Smooth muscle cell (in vitro differentiated cells): ENCODE measurements around the gene PEX16. TPM values are rescaled to one million over a fixed set of nuclear protein-coding genes. Genes with fewer than 3 reads are reported as not detected.
"Not testable (repeated sequence)": the region's sequence is repeated elsewhere in the genome, so short reads cannot be mapped to it uniquely, and the experiment has no call there.

ENCODE experiments used
- DNase-seq: peaks from one replicate; lab custom pipeline; 2025; ENCODE audit not compliant: unreplicated experiment; lab: John Stamatoyannopoulos, UW
- H2AFZ ChIP-seq: fragments of 200-600 bp; sonication (generic); 2 replicates; pipeline ENCODE4 v1.6.0; 2016; ENCODE audit warnings: antibody characterized with exemption, low read depth, mild to moderate bottlenecking
- H3F3A ChIP-seq: fragments of 200-600 bp; sonication (generic); 2 replicates; pipeline ENCODE4 v1.6.0; 2017; ENCODE audit warnings: antibody characterized with exemption, low read depth
- H3K27ac ChIP-seq: fragments of 200-600 bp; sonication (generic); 2 replicates; pipeline ENCODE4 v1.5.1; 2016; ENCODE audit warnings: low read depth, mild to moderate bottlenecking
- H3K27me3 ChIP-seq: fragments of 200-600 bp; sonication (generic); 2 replicates; pipeline ENCODE4 v1.6.1; 2016; ENCODE audit warnings: low read depth, mild to moderate bottlenecking
- H3K36me3 ChIP-seq: fragments of 200-600 bp; sonication (generic); 2 replicates; pipeline ENCODE4 v1.5.1; 2016; ENCODE audit warnings: low read depth
- H3K4me1 ChIP-seq: fragments of 200-600 bp; sonication (generic); 2 replicates; pipeline ENCODE4 v1.5.1; 2016; ENCODE audit warnings: low read depth
- H3K4me2 ChIP-seq: fragments of 200-600 bp; sonication (generic); 2 replicates; pipeline ENCODE4 v1.6.0; 2016; ENCODE audit warnings: mild to moderate bottlenecking
- H3K4me3 ChIP-seq: fragments of 200-600 bp; sonication (generic); 2 replicates; pipeline ENCODE4 v1.5.1; 2016; ENCODE audit warnings: mild to moderate bottlenecking
- H3K79me2 ChIP-seq: fragments of 200-600 bp; sonication (generic); 2 replicates; pipeline ENCODE4 v1.6.0; 2016; ENCODE audit warnings: low read depth, mild to moderate bottlenecking
- H3K9ac ChIP-seq: fragments of 200-600 bp; sonication (generic); 2 replicates; pipeline ENCODE4 v1.6.0; 2016; ENCODE audit warnings: low read depth
- H3K9me3 ChIP-seq: fragments of 200-600 bp; sonication (generic); replicated peaks from 2 replicates; pipeline ENCODE4 v1.5.1; 2016; ENCODE audit warnings: low read depth
- H4K20me1 ChIP-seq: fragments of 200-600 bp; sonication (generic); 2 replicates; pipeline ENCODE4 v1.6.0; 2016; ENCODE audit warnings: low read depth
- WGBS: methylation state at CpG from one replicate; pipeline ENCODE4 v1.1.7; 2016; ENCODE audit warnings: low lambda C conversion rate; 5-methylcytosine and 5-hydroxymethylcytosine counted together
- polyA plus RNA-seq: library from polyadenylated mRNA; unstranded; fragments of >200 nt; fragmentation: Nextera tagmentation; extraction: Ambion mirVana; gene quantifications from 2 replicates; pipeline ENCODE4 v1.2.1, GENCODE V29; 2016
- total RNA-seq: library from RNA; depleted of rRNA; stranded (reverse); fragments of >200 nt; gene quantifications from 2 replicates; pipeline ENCODE4 v1.2.3, GENCODE V29; 2014
- TF ChIP-seq, protein P1 (sequence below): fragments of 200-600 bp; sonication (generic); IDR thresholded peaks from 2 replicates; pipeline ENCODE4 v1.5.1; 2017; ENCODE audit warnings: borderline replicate concordance, mild to moderate bottlenecking, antibody characterized with exemption; ENCODE audit not compliant: insufficient read depth, poor library complexity, severe bottlenecking

The PEX16 gene
- total and polyA plus RNA-seq, 2 experiments from 2014 or later: 10.5 to 30.2 TPM

DNA sequence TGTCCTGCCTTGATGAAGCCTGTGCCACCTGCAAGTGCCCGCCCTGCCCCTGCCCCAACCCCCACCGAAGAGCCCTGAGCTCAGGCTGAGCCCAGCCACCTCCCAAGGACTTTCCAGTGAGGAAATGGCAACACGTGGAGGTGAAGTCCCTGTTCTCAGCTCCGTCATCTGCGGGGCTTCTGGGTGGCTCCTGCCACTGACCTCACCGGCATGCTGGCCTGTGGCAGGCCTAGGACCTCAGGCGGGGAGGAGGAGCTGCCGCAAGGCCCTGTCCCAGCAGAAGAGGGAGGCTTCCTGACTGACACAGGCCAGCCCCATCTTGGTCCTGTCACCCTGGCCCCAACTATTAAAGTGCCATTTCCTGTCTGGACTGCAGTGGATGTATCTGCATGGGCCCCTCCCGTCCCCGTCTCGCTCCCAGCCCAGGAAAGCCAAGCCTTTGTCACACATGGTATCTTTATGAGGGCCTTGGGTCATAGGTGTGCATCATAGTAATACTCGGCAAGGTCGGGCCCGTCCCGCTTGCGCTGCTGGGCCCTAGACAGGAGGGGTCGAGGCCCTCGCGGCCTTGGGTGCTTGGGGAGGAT lies 11.5 kb downstream of the PEX16 start:
- no peaks in the 10 kb centered on the region for H3F3A ChIP-seq
- H2AFZ ChIP-seq: no peak overlapping the region
- no peaks in the 10 kb centered on the region for H3K79me2 ChIP-seq
- H3K4me2 ChIP-seq: no peak overlapping the region
- no peaks in the 10 kb centered on the region for H3K27me3 ChIP-seq
- WGBS: 83% methylated on average over 18 of the region's 19 CpGs
- H3K9ac ChIP-seq: no peak overlapping the region
- no peaks in the 10 kb centered on the region for H3K9me3 ChIP-seq
- peaks cover 6% of the 10 kb centered on the region for H4K20me1 ChIP-seq
- TF ChIP-seq, protein P1, sequence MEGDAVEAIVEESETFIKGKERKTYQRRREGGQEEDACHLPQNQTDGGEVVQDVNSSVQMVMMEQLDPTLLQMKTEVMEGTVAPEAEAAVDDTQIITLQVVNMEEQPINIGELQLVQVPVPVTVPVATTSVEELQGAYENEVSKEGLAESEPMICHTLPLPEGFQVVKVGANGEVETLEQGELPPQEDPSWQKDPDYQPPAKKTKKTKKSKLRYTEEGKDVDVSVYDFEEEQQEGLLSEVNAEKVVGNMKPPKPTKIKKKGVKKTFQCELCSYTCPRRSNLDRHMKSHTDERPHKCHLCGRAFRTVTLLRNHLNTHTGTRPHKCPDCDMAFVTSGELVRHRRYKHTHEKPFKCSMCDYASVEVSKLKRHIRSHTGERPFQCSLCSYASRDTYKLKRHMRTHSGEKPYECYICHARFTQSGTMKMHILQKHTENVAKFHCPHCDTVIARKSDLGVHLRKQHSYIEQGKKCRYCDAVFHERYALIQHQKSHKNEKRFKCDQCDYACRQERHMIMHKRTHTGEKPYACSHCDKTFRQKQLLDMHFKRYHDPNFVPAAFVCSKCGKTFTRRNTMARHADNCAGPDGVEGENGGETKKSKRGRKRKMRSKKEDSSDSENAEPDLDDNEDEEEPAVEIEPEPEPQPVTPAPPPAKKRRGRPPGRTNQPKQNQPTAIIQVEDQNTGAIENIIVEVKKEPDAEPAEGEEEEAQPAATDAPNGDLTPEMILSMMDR: no peak
- no peaks in the 10 kb centered on the region for H3K4me1 ChIP-seq
- H3K4me3 ChIP-seq: no peak overlapping the region
- no peak for DNase-seq
- H3K36me3 ChIP-seq: no peaks in the 10 kb centered on the region
- H3K27ac ChIP-seq: no peak overlapping the region

- H3K4me3 ChIP-seq, H3F3A ChIP-seq, H3K27ac ChIP-seq, H3K4me1 ChIP-seq, H3K9me3 ChIP-seq, H3K36me3 ChIP-seq, H3K4me2 ChIP-seq, H3K79me2 ChIP-seq, H3K27me3 ChIP-seq, DNase-seq, H3K9ac ChIP-seq, H4K20me1 ChIP-seq, H2AFZ ChIP-seq: not testable (repeated sequence)
- WGBS: 98% methylated on average over 3 of the region's 6 CpGs
Observed at GRCh38 chr11:45905576-45905975, 12.1 kb downstream of the PEX16 start.

DNA sequence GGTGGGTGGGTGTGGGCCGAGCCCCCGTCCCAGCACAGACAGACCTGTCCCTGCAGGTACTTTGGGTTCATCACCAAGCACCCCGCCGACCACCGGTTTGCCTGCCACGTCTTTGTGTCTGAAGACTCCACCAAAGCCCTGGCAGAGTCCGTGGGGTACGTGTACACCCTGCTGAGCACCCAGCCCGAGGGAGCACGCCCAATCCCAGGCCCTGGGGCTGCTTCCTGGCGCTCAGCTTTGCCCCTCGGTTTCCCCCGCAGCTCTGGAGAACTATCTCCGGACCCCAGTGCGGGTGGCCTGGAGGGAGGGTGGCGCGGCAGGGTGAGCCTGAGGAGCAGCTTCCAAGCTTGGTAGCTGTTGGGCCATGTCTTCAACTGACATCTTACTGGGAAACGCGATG lies 12.6 kb downstream of the PEX16 start:
- H3K79me2 ChIP-seq: no peaks in the 10 kb centered on the region
- WGBS: 94% methylated on average over 19 of the region's 19 CpGs
- TF ChIP-seq, protein P1: no peak

DNA sequence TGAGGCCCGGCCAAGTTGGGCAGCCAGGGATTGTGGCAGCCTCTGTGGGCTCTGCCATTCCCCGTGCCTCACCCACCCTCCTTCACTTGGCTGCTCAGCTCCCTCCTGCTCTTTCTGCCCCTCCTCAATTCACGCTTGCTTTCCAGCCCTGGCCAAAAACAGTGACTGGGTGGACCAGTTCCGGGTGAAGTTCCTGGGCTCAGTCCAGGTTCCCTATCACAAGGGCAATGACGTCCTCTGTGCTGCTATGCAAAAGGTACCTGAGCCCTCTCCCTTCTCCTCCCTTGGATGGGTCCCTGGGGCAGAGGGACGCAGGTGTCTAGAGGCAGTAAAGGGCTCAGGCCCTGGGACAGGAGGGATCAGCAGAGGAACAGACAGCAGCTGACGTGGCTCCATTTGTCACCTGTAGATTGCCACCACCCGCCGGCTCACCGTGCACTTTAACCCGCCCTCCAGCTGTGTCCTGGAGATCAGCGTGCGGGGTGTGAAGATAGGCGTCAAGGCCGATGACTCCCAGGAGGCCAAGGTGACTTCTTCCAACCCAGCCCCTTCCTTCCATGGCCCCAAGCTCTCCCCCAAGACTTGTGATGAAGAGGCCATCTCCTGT lies 13.3 kb downstream of the PEX16 start:
- Histone ChIP-seq H3F3A (no peaks in the 10 kb centered on the region), H3K79me2 (no peaks in the 10 kb centered on the region), H2AFZ (no peak overlapping the region), H3K36me3 (no peaks in the 10 kb centered on the region), H3K27ac (no peak overlapping the region), H3K9ac (no peak overlapping the region), H3K27me3 (no peaks in the 10 kb centered on the region), H4K20me1 (peaks cover 9% of the 10 kb centered on the region), H3K4me2 (no peak overlapping the region), H3K4me1 (peaks cover 6% of the 10 kb centered on the region), H3K9me3 (no peaks in the 10 kb centered on the region), H3K4me3 (no peak overlapping the region)
- 95% methylated on average over 15 of the region's 15 CpGs for WGBS
- TF ChIP-seq, protein P1: no peak
- DNase-seq: no peak

More for the DNA sequence above, 12.6 kb downstream of the PEX16 start:
- no peak overlapping the region for H3K4me2 ChIP-seq
- peaks cover 5% of the 10 kb centered on the region for H3K4me1 ChIP-seq
- H3K9me3 ChIP-seq: no peaks in the 10 kb centered on the region
- H3K4me3 ChIP-seq: no peak overlapping the region
- peaks cover 9% of the 10 kb centered on the region for H4K20me1 ChIP-seq
- H3F3A ChIP-seq: no peaks in the 10 kb centered on the region
- no peak for DNase-seq
- H3K27me3 ChIP-seq: no peaks in the 10 kb centered on the region
- H3K27ac ChIP-seq: no peak overlapping the region
- no peaks in the 10 kb centered on the region for H3K36me3 ChIP-seq
- H2AFZ ChIP-seq: no peak overlapping the region
- H3K9ac ChIP-seq: no peak overlapping the region
